ENCODE data around the gene LAMA5. TPM values are rescaled to one million over a fixed set of nuclear protein-coding genes. Genes with fewer than 3 reads are reported as not detected.

The LAMA5 gene
- total and polyA plus RNA-seq, 8 donors = 41.4 to 278 (median 79.6) TPM

- TF ChIP-seq POLR2AphosphoS5 (IDR thresholded peaks at IDR 0.05) = no peak
- TF ChIP-seq, protein P1, sequence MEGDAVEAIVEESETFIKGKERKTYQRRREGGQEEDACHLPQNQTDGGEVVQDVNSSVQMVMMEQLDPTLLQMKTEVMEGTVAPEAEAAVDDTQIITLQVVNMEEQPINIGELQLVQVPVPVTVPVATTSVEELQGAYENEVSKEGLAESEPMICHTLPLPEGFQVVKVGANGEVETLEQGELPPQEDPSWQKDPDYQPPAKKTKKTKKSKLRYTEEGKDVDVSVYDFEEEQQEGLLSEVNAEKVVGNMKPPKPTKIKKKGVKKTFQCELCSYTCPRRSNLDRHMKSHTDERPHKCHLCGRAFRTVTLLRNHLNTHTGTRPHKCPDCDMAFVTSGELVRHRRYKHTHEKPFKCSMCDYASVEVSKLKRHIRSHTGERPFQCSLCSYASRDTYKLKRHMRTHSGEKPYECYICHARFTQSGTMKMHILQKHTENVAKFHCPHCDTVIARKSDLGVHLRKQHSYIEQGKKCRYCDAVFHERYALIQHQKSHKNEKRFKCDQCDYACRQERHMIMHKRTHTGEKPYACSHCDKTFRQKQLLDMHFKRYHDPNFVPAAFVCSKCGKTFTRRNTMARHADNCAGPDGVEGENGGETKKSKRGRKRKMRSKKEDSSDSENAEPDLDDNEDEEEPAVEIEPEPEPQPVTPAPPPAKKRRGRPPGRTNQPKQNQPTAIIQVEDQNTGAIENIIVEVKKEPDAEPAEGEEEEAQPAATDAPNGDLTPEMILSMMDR (IDR thresholded peaks at IDR 0.05) = no peak
- no peak for TF ChIP-seq POLR2A (IDR thresholded peaks at IDR 0.05)
- TF ChIP-seq EP300 (IDR thresholded peaks at IDR 0.05) = no peak
- WGBS, 5 donors = 90 to 98% (median 93%) methylated on average over 16 to 19 of the region's 19 CpGs
- no peaks in the 10 kb centered on the region for H3K27me3 ChIP-seq
- peaks cover 0 to 70% (median 57%) of the 10 kb centered on the region in 4 donors for H3K36me3 ChIP-seq
- intact Hi-C loops (cut with DNase I; ENCODE audit: low total_unique reads) = no loop called here
- no peak for DNase-seq
- no peak overlapping the region for H3K4me3 ChIP-seq
- no peaks in the 10 kb centered on the region for H3K9me3 ChIP-seq
- no peaks in the 10 kb centered on the region for H3K4me1 ChIP-seq
- no peak overlapping the region for H3K27ac ChIP-seq
Measured at GRCh38 chr20:62398120-62398821, 31.2 kb upstream of the LAMA5 start.

GRCh38 chr20:62396367-62397239 lies 29.5 kb upstream of the LAMA5 start:
- Histone ChIP-seq H3K9me3 (no peaks in the 10 kb centered on the region), H3K27me3 (no peaks in the 10 kb centered on the region), H3K27ac (no peak overlapping the region), H3K4me3 (no peak overlapping the region), H3K36me3 (peaks cover 0 to 70% (median 57%) of the 10 kb centered on the region in 4 donors), H3K4me1 (no peaks in the 10 kb centered on the region)
- intact Hi-C loops (cut with DNase I; ENCODE audit: low total_unique reads) = no loop called here
- 79 to 93% (median 91%) methylated on average over 23 to 35 of the region's 35 CpGs for WGBS, 5 donors
- no peak for DNase-seq
- TF ChIP-seq POLR2A (IDR thresholded peaks at IDR 0.05) = no peak
- TF ChIP-seq, protein P1 (IDR thresholded peaks at IDR 0.05) = no peak
- TF ChIP-seq POLR2AphosphoS5 (IDR thresholded peaks at IDR 0.05) = no peak
- no peak for TF ChIP-seq EP300 (IDR thresholded peaks at IDR 0.05)

DNA sequence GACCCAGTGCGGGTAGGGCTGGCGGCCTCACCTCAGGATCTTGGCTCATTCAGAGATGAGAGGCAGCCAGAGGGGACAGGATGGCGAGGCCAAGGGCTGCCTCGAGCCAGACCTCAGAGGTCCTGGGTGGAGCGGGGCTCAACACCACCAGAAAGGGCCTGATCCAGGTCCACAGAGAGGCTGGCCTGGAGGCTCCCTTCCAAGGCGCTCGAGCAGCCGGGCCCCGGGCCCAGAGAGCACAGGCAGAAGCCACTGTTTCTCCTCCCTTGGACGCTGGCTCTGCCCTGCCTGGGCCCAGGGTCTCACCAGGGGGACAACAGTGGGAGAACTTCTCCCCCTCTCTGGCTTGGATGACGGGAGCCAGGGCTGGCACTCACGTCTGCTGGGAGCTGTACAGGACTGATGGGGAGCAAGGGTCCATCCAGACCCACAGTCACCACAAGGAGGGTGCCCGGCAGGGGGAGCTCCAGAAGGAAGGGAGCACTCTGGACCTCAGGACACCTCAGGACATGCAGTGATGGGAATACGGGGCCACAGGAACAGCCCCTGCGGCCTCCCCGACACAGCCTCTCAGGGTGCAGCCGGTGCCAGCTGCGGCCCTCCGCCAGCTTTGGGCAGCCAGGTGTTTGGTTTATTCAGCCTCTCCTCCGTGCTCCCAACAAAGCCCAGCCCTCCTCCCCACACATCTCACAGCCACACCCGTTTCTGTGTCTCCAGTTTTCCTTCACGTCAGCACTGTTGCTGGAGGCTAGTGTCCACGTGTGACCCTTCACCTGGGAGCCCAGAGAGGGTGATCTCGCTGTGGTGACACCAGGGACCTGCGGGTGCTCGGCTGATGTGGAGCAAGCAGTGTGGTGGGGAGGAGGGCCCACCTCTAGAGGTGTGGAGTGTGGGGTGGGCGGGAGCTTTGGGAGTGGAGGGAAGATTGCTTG lies 28.5 kb upstream of the LAMA5 start:
- Histone ChIP-seq H3K27me3 (no peaks in the 10 kb centered on the region), H3K36me3 (peaks cover 0 to 70% (median 60%) of the 10 kb centered on the region in 4 donors), H3K27ac (no peak overlapping the region), H3K4me1 (no peaks in the 10 kb centered on the region), H3K9me3 (no peaks in the 10 kb centered on the region), H3K4me3 (no peak overlapping the region)
- WGBS, 5 donors = 80 to 85% (median 82%) methylated on average over 18 to 27 of the region's 27 CpGs
- intact Hi-C loops (cut with DNase I; ENCODE audit: low total_unique reads) = no loop called here
- TF ChIP-seq, protein P1 (IDR thresholded peaks at IDR 0.05) = no peak
- TF ChIP-seq POLR2A (IDR thresholded peaks at IDR 0.05) = no peak
- no peak for TF ChIP-seq EP300 (IDR thresholded peaks at IDR 0.05)
- no peak for TF ChIP-seq POLR2AphosphoS5 (IDR thresholded peaks at IDR 0.05)
- DNase-seq = no peak

Data from stomach (tissue), 9 donors.